ENCODE results near the gene MAOB.

MAOB gene

GRCh38 chrX:43717161-43717560 lies 165.1 kb downstream of the MAOB start:
- no peak for DNase-seq

DNA sequence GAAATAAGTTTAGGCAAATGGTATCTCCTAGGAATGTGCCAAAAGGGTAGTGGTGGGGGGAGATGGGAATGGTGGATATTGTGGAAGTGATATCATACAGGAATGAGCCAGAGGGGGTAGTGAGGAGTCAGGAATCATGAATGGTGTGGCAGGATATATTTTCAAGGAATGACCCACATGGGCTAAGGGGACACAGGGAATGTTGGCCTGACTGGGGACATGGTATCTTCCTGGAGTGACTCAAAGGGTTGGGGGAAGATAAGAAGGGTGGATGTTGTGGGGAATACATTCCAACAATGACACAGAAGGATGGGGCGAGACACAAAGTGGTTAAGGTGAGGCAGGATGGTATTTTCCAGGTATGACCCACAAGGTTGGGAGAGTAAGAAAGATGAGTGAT lies 165.6 kb downstream of the MAOB start:
- no peak for DNase-seq

All from anterior cingulate cortex (tissue), 58 donors.